PFSK-1 (cell line): ENCODE data around the gene KRT80.

Experiments
- FOXP2 ChIP-seq: optimal IDR thresholded peaks from 2 replicates; pipeline ENCODE3; 2011; ENCODE audit warnings: borderline replicate concordance, control low read depth, inconsistent platforms; ENCODE audit not compliant: insufficient read depth; ENCODE audit errors: extremely low read length, extremely low read depth
- POLR2AphosphoS5 ChIP-seq: IDR thresholded peaks from 2 replicates; pipeline ENCODE4 v1.6.1; 2012; ENCODE audit warnings: low read depth, mild to moderate bottlenecking, control low read depth, low read length, moderate library complexity
- SIN3A ChIP-seq: IDR thresholded peaks from 2 replicates; pipeline ENCODE4 v1.6.1; 2012; ENCODE audit warnings: mild to moderate bottlenecking, low read length, moderate library complexity, borderline replicate concordance; ENCODE audit not compliant: insufficient read depth
- TAF1 ChIP-seq: IDR thresholded peaks from 2 replicates; pipeline ENCODE4 v1.6.1; 2012; ENCODE audit warnings: low read length, control low read depth, borderline replicate concordance; ENCODE audit not compliant: insufficient read depth
- TF ChIP-seq, protein P1 (sequence below), 2 experiments: IDR thresholded peaks; 2 replicates each; pipeline versions ENCODE4 v1.6.1 to v1.8.0; 2011 to 2012; ENCODE audit warnings: low read depth in 2 of 2, low read length in 2 of 2, control low read depth in 1 of 2, inconsistent platforms in 1 of 2, mild to moderate bottlenecking in 1 of 2, moderate library complexity in 1 of 2; ENCODE audit not compliant: insufficient read depth in 1 of 2

KRT80 gene

DNA sequence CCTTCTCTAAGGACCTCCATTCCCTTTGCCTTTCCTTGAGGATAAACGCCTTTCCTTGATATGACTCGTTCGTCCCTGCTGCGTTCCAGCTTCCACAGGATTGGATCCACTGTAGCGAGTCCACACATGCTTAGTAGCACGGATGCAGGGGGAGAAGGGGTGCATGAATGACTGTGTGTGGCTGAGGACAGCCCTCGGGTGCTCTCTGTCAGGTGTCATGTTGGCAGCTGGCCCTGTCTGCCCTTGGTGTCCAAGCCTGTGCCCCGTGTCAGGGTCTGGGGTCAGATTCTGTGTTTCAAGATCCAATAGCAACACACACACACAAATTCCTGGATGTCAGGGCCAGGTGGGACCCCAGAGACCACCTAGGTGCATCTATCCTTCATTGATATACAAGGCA is 17.5 kb upstream of the KRT80 start:
- TF ChIP-seq, protein P1, sequence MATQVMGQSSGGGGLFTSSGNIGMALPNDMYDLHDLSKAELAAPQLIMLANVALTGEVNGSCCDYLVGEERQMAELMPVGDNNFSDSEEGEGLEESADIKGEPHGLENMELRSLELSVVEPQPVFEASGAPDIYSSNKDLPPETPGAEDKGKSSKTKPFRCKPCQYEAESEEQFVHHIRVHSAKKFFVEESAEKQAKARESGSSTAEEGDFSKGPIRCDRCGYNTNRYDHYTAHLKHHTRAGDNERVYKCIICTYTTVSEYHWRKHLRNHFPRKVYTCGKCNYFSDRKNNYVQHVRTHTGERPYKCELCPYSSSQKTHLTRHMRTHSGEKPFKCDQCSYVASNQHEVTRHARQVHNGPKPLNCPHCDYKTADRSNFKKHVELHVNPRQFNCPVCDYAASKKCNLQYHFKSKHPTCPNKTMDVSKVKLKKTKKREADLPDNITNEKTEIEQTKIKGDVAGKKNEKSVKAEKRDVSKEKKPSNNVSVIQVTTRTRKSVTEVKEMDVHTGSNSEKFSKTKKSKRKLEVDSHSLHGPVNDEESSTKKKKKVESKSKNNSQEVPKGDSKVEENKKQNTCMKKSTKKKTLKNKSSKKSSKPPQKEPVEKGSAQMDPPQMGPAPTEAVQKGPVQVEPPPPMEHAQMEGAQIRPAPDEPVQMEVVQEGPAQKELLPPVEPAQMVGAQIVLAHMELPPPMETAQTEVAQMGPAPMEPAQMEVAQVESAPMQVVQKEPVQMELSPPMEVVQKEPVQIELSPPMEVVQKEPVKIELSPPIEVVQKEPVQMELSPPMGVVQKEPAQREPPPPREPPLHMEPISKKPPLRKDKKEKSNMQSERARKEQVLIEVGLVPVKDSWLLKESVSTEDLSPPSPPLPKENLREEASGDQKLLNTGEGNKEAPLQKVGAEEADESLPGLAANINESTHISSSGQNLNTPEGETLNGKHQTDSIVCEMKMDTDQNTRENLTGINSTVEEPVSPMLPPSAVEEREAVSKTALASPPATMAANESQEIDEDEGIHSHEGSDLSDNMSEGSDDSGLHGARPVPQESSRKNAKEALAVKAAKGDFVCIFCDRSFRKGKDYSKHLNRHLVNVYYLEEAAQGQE (IDR thresholded peaks at IDR 0.05; ENCODE audit: insufficient read depth in 1 of 2, low read depth in 2 of 2, low read length in 2 of 2): no peak

DNA sequence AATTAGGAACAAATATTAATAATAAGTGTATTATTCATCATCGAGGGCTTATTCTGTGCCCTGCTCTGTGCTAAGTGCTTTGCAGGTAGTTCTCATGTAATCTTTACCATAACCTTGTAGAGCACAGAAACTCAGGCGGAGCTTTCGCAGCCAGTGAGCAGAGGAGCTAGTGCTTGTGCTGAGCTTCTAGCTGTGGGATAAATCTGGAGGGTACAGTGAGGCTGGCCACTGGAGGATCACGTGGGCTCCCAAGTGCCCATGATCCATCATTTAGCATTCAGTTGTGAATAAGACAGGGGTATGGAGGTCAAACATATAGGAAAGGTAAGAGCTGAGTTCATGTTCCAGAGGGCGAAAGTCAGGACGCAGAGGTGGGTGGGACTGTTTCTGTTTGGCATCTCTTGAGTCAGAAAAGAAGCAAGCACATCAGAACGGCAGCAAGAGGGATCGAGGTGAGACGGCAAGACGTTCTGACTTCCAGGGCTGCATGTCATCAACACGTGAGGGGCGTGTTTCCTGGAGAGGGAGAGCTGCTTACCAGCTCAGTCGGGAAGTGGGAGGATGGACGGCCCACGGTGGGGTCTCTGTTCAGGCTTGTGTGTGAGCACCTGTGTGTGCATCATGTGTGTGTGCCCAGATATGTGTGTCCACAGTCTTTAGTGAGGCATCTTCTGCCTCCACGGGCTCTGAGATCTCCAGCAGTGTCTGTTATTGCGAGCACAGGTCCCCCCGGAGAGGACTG is 16.8 kb upstream of the KRT80 start:
- TF ChIP-seq, protein P1 (IDR thresholded peaks at IDR 0.05; ENCODE audit: insufficient read depth in 1 of 2, low read depth in 2 of 2, low read length in 2 of 2): no peak
- TF ChIP-seq FOXP2 (no peak), POLR2AphosphoS5 (no peak), SIN3A (no peak), TAF1 (no peak)

DNA sequence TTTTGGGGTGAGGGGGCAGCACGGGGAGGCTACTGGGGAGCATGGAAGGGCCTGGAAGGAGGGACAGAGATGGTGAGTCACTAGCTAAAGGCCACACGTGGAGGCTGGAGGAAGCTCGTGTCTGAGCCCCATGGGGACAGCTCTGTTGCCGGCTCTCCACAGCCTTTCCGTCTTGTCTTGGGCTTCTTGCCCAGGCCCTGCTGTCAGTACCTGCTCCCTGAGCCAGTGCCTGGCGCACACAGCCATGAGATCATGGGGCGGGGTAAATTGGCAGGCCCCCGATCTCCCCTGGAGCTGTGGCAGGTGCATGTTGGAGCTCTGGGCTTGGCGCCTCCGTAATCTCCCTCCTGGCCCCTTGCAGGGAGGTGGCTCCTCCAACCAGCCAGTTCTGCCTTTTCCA is 16.1 kb upstream of the KRT80 start:
- TF ChIP-seq POLR2AphosphoS5: no peak
- TF ChIP-seq, protein P1 (IDR thresholded peaks at IDR 0.05; ENCODE audit: insufficient read depth in 1 of 2, low read depth in 2 of 2, low read length in 2 of 2): peak in 1 of 2 experiments; percentile 10; a peak in 1 of 4 replicates

DNA sequence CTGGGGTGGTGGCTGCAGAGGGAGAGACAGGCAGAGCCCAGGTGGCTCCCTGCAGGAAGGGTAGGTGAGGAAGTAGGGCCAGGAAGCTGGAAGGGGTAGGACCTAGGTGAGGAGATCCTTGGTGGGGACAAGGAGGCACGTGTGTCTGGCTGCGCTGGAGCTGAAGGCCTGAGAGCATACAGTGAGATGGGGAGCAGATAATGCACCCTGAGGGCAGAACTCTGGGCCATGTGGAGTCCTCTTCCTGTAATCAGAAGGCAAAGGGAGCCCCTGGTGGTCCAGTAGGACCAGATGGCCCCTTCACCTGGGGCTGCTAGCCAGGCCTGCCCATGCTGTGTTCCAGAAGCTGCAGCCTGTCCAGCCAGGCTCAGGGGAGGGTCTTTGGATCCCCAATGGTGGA is 15.3 kb upstream of the KRT80 start:
- TF ChIP-seq, protein P1 (IDR thresholded peaks at IDR 0.05; ENCODE audit: insufficient read depth in 1 of 2, low read depth in 2 of 2, low read length in 2 of 2): no peak
- TF ChIP-seq POLR2AphosphoS5 (no peak), SIN3A (no peak), TAF1 (no peak), FOXP2 (no peak)

DNA sequence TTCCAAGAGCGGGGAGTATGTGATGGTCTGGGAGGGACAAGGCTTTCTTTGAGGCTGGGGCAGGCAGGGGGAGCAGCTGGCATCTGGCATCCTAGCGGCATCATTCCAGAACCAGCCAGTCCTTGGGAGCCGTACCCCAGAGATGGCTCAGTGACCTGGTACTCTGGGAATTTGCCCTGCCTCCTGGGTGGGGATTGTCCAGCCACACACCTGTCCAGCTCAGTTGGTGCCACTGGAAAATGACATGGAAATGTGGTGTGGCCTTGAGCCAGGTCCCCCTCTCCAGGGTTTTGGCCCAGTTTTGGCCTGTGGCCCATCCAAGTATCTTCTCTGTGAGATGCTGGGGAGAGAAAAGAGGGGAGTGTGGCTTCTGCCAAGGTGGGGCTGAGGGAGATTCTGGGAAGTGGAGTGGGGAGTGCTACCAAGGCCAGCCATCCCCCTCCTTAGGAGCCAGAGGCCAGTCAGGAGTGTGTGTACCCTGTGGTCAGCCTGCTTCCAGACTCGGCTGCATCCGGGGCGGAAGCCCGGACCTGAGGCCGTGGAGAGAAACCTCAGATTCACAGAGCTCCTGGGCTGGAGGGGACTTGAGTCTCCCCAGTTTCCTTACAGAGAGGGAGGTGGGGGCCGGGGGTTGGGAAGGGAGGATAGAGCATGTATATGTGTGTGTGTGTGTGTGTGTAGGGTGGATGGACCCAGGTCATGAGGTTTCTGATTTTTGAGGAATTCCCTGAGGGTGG is 14.7 kb upstream of the KRT80 start:
- TF ChIP-seq, protein P1 (IDR thresholded peaks at IDR 0.05; ENCODE audit: insufficient read depth in 1 of 2, low read depth in 2 of 2, low read length in 2 of 2): no peak
- TF ChIP-seq SIN3A (no peak), TAF1 (no peak), FOXP2 (no peak), POLR2AphosphoS5 (no peak)
